CD4-positive, alpha-beta T cell treated with Interleukin-12 subunit alpha and Interleukin-12 subunit beta, for 1 hour (primary cell): Measurements from ENCODE around the gene SUPT4H1.

ENCODE experiments used
- DNase-seq: peaks from one replicate; pipeline ENCODE4 v3.0.0-alpha.2; 2020

SUPT4H1 gene

DNA sequence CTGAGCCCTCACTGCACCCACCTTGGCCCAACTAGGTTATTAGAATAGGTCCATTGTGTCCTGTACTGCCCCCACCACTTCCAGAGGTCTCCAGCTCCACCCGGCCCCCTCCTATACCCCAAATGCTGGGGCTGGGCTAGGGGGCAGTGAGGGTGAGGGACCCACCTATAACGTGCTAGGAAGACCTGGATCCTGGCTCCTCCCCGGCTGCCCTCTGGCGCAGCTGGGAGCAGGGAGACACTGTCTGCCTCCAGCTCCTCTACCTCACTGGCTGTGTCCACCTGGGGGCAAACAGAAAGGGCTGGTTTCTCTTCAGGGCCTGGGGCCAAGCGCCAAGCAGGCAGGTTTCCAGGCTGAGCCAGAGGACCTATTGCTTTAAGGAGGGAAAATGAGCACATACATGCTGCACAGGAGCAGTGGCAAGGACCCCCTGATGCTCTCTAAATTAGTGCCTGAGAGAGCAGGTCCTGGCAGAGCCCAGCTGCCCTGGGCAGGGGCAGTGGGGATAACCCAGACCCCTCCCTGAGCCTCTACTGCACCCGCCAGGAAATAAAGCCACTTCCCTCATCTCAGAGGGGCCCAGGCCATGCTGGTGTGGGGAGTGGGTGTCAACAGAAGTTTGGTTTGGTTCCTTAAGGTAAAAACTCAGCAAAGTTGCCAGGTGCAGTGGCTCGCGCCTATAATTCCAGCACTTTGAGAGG is 35.6 kb downstream of the SUPT4H1 start:
- DNase-seq = no peak

DNA sequence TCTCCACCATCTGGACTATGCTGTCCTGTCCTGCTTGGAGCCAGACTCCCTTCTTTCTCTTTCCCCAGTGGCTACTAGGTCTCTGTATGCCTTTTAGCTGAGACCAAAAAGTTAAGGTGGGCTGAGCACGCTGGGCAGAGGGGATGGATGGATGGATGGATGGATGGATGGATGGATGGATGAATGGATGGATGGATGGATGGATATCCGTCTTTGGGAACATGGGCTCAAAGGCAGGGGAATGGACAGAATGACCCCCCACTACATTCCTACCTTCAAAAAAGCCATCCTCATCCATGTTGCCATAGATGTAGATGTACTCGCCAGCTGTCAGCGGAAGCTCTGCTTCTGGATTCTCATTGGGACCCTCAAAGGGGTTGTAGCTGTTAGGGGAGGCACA is 36.3 kb downstream of the SUPT4H1 start:
- DNase-seq = no peak

DNA sequence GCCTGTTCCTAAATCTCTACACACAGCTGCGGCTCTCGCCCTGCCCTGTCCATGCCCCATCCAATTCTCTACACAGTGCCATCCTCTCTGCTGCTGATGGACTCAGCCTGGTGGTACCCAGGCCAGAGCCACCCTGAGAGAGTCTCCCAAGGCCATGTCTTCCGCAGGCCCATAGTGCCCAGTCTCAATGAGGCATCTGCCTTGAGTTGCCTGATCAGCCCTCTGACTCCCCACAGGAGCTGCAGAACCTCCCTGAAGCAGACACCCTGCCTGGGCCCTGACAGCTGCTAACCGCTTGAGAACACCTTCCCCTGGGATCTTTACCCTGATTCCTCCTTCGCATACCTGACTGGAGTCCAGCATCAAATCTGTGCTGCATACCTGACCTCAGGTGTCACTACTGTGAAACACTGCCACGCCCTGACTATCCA is 36.7 kb downstream of the SUPT4H1 start:
- no peak for DNase-seq

DNA sequence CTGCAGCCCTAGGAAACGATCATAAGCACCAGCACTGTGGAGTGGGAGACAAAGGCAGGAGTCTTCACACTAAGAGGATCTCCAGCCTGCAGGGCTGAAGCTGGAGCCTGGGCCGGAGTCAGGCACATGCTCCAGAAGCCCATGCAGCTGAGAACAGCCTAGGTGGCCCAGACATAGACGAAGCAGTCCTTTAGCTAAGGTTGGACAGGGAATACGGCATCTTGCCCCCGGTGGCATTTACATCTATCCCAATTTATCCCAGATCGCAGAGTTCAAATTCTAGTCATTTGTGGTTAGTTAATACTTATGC is 37.3 kb downstream of the SUPT4H1 start:
- no peak for DNase-seq

DNA sequence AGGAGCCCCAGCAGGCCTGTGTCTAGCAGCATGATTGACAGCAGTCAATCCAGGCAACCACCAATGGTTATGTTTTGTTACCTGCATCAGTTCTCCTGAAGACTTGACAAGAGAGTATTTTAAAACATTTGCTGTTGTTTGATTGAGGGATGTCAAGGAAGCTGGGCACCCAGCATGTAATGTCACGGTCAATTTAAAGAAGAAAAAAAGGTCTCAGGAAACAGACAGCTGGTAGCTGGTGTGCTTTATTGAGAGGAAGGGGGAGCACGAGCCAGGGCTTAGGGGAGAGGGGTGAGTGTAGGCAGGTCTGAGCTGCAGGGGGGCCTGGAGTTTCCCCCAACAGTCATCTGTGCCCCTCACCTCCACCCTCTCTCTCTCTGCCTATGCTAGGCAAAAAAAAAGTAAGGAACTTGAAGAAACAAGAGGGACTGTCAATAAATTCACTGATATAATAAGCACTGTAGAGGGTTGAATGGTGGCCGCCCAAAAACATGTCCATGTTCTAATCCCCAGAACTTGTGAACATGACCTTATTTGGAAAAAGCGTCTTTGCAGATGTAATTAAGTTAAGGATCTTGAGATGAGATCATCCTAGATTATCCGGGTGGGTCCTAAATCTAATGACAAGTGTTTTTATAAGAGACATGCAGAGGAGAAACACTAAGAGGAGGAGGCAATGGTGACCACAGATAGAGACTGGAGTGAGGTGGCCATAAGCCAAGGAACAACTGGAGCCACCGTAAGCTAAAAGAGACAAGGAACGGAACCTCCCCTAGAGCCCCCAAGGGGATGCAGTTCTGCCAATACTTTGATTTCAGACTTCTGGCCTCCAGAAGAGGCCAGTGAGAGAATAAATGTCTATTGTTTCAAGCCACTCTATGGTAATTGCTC is 37.9 kb downstream of the SUPT4H1 start:
- no peak for DNase-seq

DNA sequence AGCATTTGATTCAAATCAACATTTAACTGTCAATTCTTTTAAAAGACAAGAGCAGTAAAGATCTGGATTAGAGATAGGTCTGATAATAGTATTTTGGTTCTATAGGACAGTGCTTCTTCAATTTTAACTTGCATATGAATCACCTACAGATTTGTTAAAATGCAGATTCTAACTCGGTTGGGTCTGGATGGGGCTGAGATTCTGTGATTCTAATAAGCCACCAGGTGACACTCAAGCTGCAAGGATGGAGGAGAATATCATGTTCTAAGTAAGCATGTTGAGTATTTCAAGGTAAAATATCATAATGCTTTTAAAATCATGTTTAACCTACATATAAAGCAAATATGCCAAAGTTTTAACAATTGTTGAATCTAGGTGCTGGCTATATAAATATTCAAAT is 39.2 kb downstream of the SUPT4H1 start:
- no peak for DNase-seq

DNA sequence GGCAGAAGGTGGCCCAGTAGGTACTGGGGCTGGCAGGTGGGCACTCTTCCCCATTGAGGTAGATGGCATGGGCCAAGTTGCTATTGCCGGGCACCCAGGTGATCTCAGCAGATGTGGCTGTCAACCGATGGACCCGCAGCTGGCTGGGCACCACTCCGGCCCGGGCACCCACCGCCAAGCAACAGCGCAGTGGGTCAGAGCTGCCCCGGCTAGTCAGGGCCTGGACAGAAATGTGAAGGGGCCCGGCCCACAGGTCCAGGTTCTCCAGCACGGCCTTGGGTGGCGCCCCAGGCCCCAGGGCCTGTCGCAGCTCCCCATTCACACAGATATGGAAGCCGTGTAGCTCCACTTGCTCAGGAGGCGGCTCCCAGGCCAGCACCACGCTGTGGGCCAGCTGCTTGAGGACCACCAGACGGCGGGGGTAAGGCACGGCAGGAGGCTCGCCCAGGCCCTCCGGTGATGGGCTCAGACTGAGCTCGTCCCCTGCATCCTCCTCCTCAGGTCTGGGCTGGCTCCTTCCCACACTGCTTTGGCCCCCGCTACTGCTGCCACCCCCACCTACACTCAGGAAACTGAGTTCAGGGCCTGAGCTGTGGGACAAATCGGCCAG is 39.9 kb downstream of the SUPT4H1 start:
- no peak for DNase-seq

DNA sequence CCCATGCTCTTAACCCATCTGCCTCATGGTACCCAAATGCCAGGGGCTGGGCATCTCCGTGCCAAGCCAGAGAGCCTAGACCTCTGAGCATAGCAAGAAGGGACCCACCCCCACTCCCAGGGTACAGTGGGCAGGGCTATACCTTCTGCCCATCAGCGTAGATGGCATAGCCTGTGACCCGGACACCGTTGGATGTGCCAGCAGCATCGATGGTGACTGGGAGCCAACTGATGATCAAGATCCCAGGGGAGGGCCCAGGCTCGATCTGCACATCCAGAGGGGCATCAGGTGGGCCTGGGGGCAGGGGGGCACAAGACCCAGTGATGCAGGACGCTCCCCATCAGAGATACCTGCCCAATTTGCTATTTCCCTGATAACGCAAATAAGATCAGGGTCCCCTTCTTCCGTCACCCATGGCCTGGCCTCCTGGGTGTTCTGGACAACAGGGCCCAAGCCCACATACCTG is 40.5 kb downstream of the SUPT4H1 start:
- no peak for DNase-seq

DNA sequence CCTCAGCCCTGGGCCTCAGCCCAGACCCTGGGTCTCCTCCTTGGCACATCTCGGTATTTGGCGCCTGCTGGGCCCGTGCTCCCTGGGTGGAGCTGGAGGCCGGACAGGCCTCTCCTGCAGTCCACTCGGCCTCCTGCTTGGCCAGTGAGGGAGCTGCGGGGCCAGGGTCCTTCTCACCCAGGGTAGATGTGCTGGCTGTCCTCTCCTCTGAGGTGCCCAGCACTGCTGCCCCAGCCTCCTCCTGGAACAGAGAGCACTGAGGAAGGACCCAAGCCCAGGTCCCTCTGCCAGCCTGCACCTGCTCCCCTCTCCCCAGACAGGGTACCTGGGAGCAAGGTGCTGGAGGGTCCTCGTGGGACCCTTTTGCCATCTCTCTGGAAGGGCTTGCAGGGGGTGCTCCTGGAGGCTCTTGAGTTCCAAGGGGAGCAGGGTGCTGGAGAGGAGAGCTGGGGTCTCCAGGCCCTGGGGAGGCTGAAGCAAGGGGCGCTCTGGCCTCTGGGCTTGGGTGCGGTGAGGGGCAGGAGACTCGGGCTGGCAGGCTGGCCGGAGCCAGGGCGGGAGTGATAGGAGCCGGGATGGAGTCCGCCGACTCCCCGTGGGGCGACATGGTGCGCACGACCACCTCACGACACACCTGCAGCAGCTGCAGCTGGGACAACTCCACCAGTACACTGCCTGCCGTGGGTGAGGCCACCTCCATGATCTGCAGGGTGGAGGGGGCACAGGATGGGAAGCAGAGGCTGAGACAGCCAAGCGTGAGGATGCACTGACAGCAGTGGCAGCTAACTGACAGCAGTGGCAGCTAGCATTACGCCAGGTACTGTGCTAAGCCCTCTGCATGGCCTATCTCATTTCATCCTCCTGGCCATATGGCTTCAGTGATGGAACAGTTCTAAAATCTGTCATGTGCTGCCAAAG is 41.2 kb downstream of the SUPT4H1 start:
- DNase-seq = no peak

DNA sequence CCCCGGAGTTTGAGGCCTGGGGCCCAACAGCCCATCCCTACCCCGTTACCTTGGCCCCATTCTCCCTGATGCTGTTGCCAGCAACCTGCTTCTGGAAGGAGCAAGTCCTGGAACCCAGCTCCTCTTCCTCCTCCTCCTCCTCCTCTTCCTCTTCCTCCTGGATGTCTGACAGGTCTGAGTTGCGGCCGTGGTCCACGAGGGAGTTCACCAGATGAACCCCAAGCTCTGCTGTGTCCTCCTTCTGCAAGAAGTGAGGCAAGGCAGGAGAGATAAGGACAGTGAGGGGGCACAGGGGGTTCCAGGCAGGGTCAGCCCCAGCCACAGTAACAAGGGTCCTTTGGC is 42.1 kb downstream of the SUPT4H1 start:
- no peak for DNase-seq

DNA sequence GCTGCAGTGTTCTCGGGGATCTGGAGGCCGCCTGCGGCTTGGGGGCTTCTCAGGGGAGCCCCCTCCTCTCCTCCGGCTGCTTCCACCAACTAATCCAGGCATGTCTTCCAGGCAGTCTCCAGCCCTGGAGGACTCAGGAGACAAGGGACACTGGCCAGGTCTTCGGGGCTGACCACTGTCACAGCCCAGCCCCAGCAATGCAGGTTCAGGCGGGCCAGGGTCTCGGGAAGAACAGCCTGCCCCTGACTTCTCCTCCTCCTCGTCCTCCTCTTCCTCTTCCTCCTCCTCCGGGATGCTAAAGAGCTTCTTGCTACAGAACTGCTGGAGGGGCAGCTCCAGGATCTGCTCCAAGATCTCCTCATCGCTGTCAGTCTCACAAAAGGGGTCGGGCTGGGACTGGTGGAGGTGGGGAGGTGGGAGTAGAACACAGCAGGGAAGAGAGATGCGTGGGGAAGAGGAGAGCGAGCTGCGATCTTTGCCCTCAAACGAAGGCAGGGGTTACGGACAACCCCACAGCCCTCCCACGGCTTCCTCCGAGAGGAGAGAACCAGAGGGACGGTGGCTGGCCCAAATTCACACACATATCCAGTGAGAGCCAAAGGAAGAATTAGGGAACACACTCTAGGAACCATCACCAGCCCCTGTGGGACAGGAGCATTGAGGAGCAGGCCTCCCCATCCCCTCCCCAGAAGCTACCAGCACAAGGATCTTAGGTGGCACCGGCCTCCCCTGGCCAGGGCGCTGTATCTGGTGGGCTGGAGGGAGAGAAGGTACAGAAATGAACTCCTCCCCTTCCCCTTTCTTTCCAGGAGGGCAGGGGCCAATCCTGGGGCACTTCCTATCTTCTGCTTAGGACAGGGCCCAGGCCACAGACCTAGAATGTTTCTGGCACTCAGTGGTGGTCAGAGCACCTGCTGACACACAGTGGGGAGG is 42.8 kb downstream of the SUPT4H1 start:
- no peak for DNase-seq

DNA sequence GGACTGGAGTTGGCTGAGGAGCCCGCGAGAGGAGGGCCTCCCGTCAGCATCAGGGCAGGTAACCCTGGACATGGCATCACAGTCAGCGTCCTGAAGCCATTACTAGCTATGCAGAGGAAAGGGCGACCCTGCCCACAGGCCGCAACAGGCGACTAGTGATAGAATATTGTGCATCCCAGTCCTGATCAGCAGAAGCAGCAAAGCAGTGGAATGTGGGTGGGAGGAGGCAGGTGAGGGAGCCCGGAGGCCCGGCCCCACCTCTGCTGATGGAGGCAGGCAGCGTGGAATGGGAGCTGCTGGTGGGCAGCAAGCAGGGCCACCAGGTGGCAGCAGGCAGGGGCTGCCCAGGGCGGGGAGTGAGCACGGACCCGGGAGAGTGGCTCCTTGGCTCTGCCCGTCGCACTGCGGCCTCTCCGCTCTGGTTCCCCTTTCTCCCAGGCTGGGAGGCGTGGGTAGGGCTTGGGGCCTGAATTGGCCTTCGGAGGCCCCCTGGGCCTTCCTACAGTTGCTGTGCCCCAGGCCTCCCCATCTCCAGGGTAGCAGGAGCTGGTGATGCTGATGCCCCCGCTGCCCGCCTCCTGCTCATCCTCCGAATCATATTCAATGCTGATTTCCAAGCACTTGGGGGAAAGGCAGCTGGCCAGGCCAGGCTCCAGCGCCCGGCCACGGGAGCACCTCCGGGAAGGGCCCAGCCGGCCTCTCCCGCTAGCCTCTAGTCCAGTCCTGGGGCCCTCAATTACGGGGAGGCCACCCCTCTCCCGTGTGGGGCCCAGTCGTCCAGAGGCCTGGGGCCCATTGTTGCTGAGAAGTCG is 43.6 kb downstream of the SUPT4H1 start:
- DNase-seq = no peak

DNA sequence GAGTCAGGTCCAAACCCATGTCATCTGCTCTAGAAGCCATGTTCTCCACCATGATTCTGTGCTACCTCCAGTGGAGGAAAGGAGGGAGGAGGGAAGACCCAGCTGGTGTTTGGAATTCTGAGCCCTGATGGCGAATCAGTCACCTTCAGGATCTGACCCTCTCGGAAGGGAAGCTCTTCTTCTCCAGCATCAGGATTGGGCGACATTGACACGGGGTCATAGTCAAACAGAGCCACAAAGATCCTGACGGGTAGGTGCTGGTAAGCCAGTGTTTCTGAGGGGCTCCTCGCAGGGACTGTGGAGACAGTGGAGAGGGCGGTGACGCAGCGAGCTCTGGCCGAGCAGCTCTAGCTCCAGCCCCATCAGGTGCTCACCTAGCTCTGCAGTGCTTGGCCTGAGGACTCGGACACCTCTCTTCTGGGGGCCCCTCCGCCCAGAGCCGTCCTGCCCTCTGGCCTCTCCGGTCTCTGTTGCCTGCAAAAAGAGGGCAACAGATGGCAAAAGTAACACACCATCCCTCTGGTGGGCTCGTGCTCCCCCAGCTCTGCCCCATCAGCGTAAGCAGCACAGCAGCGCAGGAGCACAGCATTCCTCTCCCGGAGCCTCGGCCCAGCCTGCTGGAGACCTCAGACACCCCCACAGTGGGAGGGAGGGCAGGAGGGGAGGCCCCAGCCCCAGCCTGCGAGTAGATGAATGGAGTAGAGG is 44.4 kb downstream of the SUPT4H1 start:
- no peak for DNase-seq

DNA sequence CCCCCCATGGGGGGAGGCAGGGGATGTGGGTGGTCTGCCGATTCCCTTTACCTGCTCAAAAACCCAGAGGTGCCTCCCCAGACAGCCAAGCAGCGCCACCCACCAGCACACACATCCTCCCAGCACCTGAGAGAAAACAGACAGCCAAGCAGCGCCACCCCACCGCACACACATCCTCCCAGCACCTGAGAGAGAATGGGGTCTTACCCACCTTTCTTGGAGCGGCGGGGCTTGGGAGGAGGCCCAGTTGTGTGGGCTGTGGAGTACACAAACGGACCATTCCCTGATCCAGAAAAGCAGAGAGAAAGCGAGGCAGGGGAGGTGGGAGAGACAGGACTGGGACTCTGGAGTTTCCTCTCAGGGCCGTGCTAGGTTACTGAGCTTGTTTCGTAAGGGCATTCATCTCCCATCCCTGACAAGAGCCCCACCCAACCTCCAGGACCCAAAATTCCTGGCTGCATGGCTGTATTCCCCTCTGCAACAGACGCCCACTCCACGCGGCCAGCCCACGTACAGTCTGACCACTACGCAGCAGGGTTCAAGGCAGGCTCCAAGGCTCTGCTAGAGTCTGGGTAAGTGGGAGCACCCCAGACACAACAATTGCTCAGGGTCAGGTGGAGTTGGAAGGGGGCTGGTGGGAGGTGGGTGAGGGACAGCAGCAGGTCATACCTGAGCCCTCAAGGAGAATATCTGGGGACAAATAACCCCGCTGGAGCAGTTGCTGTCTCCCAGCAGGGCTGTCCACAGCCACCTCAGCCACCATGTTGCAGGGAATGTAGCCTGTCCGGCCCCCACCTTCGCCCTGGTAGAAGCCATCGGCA is 45.7 kb downstream of the SUPT4H1 start:
- no peak for DNase-seq

DNA sequence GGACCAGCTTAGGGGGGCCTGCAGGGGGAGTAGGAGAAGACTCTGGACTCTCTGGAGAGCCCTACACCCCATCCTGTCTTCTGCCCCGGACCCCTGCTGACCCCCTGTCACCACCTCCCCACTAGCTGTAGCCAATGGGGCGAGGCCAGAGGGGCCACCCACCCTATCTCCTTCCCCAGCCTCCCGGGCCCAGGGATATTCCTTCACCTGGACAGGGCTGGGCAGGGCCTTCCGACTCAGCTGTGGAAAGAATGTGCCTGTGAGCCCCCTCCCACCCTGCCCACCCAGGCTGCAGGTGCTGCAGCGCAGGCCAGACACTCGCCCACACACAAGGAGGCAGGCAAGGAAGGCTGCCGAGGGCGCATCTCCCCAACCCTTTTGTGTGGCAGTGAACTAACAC is 46.4 kb downstream of the SUPT4H1 start:
- no peak for DNase-seq

DNA sequence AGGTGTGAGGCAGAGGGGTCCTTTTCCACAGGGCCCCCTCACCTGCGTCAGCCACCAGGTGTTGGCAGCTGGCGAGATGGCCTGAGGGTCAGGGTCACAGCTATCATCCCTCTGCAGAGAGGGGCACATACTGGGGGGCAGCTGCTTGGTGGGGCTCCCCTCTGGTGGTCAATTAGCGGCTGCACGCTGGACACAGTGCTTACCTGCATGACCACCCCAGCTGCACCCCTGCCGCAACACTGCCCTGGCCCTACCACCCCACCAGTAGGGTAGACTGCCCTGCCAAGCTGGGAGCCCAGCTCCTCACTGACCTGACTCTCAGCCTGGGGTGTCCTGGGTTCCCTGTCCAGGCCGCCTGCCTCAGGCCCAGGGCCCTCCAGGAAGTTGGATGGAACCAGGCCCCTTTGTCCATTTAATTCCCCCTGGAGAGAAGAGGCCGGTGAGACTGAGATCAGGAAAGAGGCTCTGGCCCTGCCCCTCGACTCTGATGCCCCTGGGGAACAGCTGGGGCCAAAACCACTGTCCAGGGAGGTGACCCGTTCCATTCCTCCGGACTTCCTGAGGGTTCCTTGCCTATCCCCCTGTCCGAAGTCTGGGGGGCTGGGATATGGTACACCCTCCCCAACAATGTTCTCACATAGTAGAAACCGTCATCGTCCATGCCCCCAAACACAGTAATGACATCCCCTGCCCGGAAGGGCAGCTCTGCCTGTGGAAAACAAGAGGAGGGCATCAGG is 47.1 kb downstream of the SUPT4H1 start:
- no peak for DNase-seq

DNA sequence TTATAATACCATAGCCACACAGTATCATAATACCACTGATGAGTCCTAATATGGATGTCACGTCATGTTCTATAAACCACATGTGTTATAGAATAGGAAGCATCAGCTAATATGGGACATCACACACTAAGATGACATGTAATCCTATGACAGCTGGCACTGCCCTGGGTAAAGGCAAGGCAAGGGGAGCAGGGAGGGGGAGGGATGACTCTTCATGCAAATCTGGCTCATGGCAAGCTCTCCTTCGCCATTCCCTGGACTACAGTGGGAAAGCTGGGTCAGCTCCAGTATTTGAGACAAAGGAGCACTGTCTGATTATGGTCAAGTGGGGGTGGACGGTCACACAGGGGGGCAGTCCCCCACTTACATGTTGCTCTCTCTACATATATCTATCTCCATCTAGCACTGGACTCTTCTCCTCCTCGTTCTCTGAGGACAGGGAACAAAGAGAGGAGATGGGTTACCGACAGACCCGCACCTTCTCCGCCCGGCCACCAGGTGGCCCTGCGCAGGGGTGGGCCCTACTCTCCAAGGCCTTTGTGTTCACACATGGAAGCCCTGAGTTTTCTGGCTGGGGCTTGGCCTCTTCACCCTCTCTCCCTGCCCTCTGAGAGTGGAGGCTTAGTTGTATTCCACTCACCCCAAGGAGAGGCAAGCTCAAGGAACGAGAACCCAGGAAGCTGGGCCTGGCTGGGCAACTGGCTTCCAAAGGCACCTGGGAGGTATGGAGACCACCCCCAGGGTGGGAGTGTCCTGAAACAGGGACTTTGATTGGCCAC is 47.8 kb downstream of the SUPT4H1 start:
- peak; percentile 69 for DNase-seq
